MV-4-11 (cell line): ENCODE data around the gene MRPL20.
"Not testable (repeated sequence)": the region's sequence is repeated elsewhere in the genome, so short reads cannot be mapped to it uniquely, and the experiment has no call there.

ENCODE experiments used
- DNase-seq: peaks from one replicate; lab custom pipeline; 2025; lab: John Stamatoyannopoulos, UW

The MRPL20 gene

GRCh38 chr1:1425753-1426495, 18.8 kb upstream of the MRPL20 start:
- DNase-seq: no peak

GRCh38 chr1:1425426-1425752, 18.3 kb upstream of the MRPL20 start:
- no peak for DNase-seq

GRCh38 chr1:1424707-1425106, 17.6 kb upstream of the MRPL20 start:
- no peak for DNase-seq

- DNase-seq: no peak
Observed at GRCh38 chr1:1423245-1423597, 16.1 kb upstream of the MRPL20 start.

GRCh38 chr1:1422465-1423244, 15.6 kb upstream of the MRPL20 start:
- peak; percentile 7 for DNase-seq

- no peak for DNase-seq
Observed at GRCh38 chr1:1421907-1422464, 14.9 kb upstream of the MRPL20 start.

DNA sequence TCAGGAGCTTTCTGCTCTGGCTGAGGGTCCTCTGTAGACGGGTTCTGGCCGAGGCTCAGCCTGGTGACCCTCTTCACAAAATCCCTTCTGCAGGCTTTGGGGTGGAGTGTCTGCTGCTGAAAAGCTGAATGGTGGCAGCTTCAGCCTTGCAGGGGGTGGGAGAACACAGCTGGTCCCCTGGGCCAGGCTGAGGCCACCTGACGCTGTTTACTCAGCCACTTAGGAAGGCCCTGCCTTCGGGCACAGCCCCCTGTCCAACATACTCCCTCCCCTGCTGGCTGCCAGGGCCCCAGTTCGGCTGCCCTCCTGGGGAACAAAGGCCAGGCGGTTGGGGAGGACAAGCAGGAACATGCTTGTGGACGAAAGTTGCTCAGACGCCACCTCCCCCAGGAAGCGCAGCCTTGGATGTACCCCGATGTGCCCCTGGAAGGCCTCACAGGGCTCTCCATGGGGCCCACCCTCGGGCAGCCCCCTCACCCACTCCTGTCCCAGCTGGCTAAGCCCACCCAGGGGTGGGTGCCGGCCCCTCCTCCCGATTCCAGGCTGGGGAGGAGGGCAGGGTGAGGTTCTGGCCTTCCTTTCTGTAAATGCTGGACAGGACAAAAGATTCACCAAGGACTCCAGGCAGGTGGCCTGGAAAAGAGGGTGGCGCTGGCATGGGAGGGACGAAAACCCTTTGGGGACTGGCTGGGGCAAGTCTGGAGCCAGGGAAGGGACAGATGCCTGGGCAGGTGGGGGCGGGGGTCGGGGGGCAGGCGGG, 14.2 kb upstream of the MRPL20 start, which contains the start of gene ANKRD65:
Gene ANKRD65, minus strand, starts transcription at position 130 of the 760 bp plus-strand sequence. CDS start 271 bp downstream, outside the sequence.
- no peak for DNase-seq

DNA sequence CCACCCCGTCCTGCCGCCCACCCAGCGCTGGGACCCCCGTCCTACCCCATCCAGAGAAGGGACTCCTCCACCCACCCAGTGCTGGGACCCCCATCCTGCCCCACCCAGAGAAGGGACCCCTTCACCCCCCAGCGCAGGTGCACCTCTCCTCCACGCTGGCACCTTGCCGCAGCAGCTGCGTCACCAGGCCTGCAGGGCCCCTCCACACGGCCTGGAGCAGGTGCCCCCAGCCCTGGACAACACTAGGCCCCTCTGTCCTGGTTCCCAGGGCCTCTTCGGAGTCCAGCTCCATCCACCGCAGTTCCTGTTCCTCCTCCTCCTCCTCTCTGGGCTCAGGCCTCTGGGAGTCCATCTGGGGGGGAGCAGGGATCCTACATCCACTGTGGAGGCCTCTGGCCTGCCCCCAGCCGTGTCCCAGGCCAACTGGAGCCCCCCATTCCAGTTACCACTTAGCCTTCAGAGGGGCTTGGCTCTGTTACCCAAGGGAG, 13.6 kb upstream of the MRPL20 start:
- no peak for DNase-seq

GRCh38 chr1:1419813-1420653, 12.9 kb upstream of the MRPL20 start:
- DNase-seq: no peak

GRCh38 chr1:1419363-1419812, 12.3 kb upstream of the MRPL20 start:
- no peak for DNase-seq

GRCh38 chr1:1418464-1419362, 11.6 kb upstream of the MRPL20 start:
- DNase-seq: peak; percentile 8

DNA sequence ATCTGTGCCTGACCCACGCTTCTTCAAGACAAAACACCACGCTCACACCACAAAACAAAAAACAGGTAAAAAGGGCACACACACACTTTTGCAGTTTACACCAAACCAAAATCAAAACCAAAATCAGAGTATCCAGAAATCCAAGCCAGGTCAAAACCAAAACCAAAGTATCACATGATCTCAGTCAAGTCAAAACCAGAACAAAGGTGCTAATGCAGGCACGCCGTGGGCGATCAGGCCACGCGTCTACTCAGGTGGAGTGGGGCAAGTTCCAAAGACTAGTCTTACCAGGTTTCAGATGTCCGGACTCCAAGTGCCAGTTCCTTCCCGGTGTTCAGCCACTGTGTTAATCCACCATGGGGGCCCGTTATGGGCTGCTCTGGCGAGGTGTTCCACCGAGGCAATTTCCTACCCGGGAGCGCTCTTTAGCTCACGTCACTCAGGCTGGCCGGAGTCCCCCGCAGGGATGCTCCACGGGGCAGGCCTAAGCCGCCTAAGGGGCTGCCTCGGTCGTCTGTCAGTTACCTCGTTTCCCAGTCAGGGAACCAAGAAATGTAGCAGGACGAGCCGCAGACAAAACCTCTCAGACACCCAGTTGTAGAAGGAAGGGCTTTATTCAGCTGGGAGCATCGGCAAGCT, 10.9 kb upstream of the MRPL20 start:
- DNase-seq: not testable (repeated sequence)

GRCh38 chr1:1417396-1417795, 10.3 kb upstream of the MRPL20 start:
- DNase-seq: not testable (repeated sequence)

DNA sequence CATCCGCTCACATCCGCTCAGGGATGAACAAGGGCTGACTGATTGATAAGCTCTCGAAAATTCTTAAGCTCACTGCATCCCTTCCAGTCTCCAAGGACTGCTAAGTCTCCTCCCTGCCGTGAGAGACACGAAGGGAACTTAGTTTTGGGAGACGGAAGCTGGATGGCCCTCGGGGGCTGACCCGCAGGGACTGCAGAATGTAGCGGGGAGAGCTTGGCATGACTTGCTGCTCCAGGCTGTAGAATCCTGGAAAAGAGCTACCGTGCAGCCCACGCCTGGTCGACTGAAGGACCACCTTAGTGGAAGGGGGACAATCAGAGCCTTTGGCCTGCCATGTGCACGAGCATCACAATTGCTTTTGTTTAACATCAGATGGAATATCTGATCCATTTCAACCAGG, 8.7 kb upstream of the MRPL20 start:
- no peak for DNase-seq

DNA sequence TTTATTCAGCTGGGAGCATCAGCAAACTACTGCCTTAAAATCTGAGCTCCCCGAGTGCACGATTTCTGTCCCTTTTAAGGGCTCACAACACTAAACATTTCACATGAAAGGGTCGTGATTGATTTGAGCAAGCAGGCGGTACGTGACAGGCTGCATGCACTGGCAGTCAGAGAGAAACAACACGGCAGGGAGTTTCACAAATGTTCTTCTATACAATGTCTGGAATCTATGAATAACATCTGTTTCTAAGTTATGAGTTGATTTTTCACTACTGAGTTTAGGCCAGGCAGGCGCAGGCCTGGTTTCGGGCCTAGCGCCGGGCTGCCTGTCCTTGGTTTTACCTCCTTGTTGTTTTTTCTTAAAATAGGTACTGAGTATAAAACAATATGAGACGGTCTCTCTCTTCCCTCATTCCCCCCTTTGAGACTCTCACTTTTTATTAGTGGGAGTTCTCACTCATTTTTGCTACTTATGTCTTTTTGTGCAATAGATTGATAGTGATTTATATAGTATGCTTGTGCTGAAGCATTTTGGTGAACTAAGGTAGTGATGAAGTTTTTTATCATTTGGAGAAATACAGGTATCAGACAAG, 5.3 kb upstream of the MRPL20 start:
- not testable (repeated sequence) for DNase-seq

DNA sequence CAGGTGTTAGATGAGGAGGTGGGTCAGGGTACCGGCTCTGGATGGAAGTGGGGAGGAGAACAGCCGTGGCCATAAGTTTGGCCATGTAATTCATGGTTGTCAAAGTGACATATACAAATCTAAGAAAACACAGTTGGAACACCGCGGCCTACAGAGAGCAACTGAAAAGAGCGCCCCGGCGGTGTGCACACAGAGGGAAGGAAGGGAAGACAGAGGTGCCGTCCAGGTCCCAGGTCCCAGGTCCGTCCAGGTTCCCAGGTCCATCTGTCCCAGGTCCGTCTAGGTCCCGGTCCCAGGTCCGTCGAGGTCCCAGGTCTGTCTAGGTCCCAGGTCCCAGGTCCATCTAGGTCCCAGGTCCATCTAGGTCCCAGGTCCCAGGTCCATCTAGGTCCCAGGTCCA, 4.5 kb upstream of the MRPL20 start:
- no peak for DNase-seq

DNA sequence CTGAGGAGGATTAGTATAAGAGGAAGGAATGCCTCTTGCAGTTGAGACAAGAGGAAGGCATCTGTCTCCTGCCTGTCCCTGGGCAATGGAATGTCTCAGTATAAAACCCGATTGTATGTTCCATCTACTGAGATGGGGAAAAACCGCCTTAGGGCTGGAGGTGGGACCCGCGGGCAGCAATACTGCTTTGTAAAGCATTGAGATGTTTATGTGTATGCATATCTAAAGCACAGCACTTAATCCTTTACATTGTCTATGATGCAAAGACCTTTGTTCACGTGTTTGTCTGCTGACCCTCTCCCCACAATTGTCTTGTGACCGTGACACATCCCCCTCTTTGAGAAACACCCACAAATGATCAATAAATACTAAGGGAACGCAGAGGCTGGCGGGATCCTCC, 3.1 kb upstream of the MRPL20 start:
- not testable (repeated sequence) for DNase-seq

DNA sequence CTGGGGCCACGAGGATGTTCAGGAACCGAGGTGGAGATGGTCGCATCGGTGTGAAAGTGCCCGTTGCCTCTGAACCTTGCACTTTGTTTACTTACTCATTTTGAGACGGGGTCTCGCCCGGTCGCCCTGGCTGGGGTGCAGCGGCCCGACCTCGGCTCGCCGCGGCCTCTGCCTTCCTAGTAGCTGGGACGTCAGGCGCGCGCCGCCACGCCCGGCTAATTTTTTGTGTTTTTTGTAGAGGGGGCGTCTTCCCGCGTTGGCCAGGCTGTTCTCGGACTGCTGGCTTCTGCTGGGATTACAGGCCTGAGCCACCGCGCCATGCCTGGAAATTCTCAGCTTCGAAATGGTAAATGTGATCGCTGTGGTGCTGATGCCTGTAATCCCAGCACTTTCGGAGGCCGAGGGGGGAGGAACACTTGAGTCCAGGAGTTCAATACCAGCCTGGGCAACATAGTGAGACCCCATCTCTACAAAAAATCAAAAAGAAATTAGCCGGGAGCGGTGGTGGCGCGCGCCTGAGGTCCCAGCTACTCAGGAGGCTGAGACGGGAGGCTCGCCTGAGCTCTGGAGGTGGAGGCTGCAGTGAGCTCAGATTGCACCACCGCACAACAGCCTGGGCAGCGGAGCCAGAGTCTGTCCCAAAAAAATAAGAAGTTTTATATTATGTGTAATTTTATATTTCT, 684 bp upstream of the MRPL20 start:
- DNase-seq: no peak
